HEK293 (cell line): Measurements from ENCODE around the gene PGP.

Source experiments
- GLIS2 ChIP-seq: fragments of 450-650 bp; formaldehyde crosslinking; IDR thresholded peaks from 2 replicates; pipeline ENCODE4 v1.5.1; 2016; ENCODE audit warnings: missing biosample characterization, missing genetic modification characterization
- HOXD13 ChIP-seq: sonication (generic); formaldehyde crosslinking; IDR thresholded peaks from 2 replicates; pipeline ENCODE4 v1.8.0; 2022; ENCODE audit warnings: missing genetic modification reagents, borderline replicate concordance
- KLF8 ChIP-seq: fragments of 450-650 bp; formaldehyde crosslinking; IDR thresholded peaks from 2 replicates; pipeline ENCODE4 v1.5.1; 2016; ENCODE audit warnings: missing biosample characterization, missing genetic modification characterization
- SP7 ChIP-seq: fragments of 450-650 bp; formaldehyde crosslinking; IDR thresholded peaks from 2 replicates; pipeline ENCODE4 v1.5.1; 2016; ENCODE audit warnings: missing biosample characterization, missing genetic modification characterization
- YY1 ChIP-seq: fragments of 450-650 bp; formaldehyde crosslinking; IDR thresholded peaks from 2 replicates; pipeline ENCODE4 v1.5.1; 2018; ENCODE audit warnings: missing biosample characterization, missing genetic modification characterization
- YY2 ChIP-seq: fragments of 450-650 bp; formaldehyde crosslinking; IDR thresholded peaks from 2 replicates; pipeline ENCODE4 v1.5.1; 2016; ENCODE audit warnings: missing biosample characterization, missing genetic modification characterization
- ZFP37 ChIP-seq: fragments of 450-650 bp; formaldehyde crosslinking; IDR thresholded peaks from 2 replicates; pipeline ENCODE4 v1.5.1; 2016; ENCODE audit warnings: missing biosample characterization, missing genetic modification characterization
- ZNF112 ChIP-seq: fragments of 450-650 bp; formaldehyde crosslinking; IDR thresholded peaks from 2 replicates; pipeline ENCODE4 v1.5.0; 2017; ENCODE audit warnings: missing biosample characterization, missing genetic modification characterization
- ZNF121 ChIP-seq: fragments of 450-650 bp; formaldehyde crosslinking; IDR thresholded peaks from 2 replicates; pipeline ENCODE4 v1.5.1; 2016; ENCODE audit warnings: missing biosample characterization, missing genetic modification characterization
- ZNF140 ChIP-seq: fragments of 450-650 bp; formaldehyde crosslinking; IDR thresholded peaks from 2 replicates; pipeline ENCODE4 v1.5.1; 2016; ENCODE audit warnings: missing biosample characterization, missing genetic modification characterization
- ZNF514 ChIP-seq: fragments of 450-650 bp; formaldehyde crosslinking; IDR thresholded peaks from 2 replicates; pipeline ENCODE4 v1.5.1; 2016; ENCODE audit warnings: missing biosample characterization, missing genetic modification characterization
- ZNF561 ChIP-seq: fragments of 450-650 bp; IDR thresholded peaks from 2 replicates; pipeline ENCODE4 v1.5.1; 2018; ENCODE audit warnings: missing biosample characterization, missing genetic modification characterization, borderline replicate concordance
- ZNF610 ChIP-seq: fragments of 450-650 bp; formaldehyde crosslinking; IDR thresholded peaks from 2 replicates; pipeline ENCODE4 v1.5.1; 2016; ENCODE audit warnings: missing biosample characterization, missing genetic modification characterization, borderline replicate concordance
- ZNF629 ChIP-seq: fragments of 450-650 bp; formaldehyde crosslinking; IDR thresholded peaks from 2 replicates; pipeline ENCODE4 v1.5.1; 2017; ENCODE audit warnings: missing biosample characterization, missing genetic modification characterization
- ZSCAN30 ChIP-seq: fragments of 450-650 bp; IDR thresholded peaks from 2 replicates; pipeline ENCODE4 v1.5.1; 2018; ENCODE audit warnings: missing biosample characterization, mild to moderate bottlenecking, missing genetic modification characterization, moderate library complexity
- TF ChIP-seq, protein P1 (sequence below): fragments of 450-650 bp; formaldehyde crosslinking; IDR thresholded peaks from 2 replicates; pipeline ENCODE4 v1.5.1; 2016; ENCODE audit warnings: missing biosample characterization, missing genetic modification characterization
- TF ChIP-seq, protein P2 (sequence below): fragments of 450-650 bp; formaldehyde crosslinking; IDR thresholded peaks from 2 replicates; pipeline ENCODE4 v1.5.1; 2016; ENCODE audit warnings: missing biosample characterization, missing genetic modification characterization
- TF ChIP-seq, protein P3 (sequence below): fragments of 450-650 bp; formaldehyde crosslinking; IDR thresholded peaks from 2 replicates; pipeline ENCODE4 v1.5.1; 2016; ENCODE audit warnings: missing biosample characterization, missing genetic modification characterization
- TF ChIP-seq, protein P4 (sequence below): fragments of 450-650 bp; formaldehyde crosslinking; IDR thresholded peaks from 2 replicates; pipeline ENCODE4 v1.5.1; 2016; ENCODE audit warnings: missing biosample characterization, missing genetic modification characterization
- TF ChIP-seq, protein P5 (sequence below): fragments of 450-650 bp; formaldehyde crosslinking; IDR thresholded peaks from 2 replicates; pipeline ENCODE4 v1.5.1; 2016; ENCODE audit warnings: missing biosample characterization, missing genetic modification characterization
- TF ChIP-seq, protein P6 (sequence below): fragments of 450-650 bp; formaldehyde crosslinking; IDR thresholded peaks from 2 replicates; pipeline ENCODE4 v1.5.1; 2016; ENCODE audit warnings: missing biosample characterization, missing genetic modification characterization, borderline replicate concordance
- TF ChIP-seq, protein P7 (sequence below): fragments of 450-650 bp; formaldehyde crosslinking; IDR thresholded peaks from 2 replicates; pipeline ENCODE4 v1.5.1; 2017; ENCODE audit warnings: missing biosample characterization, missing genetic modification characterization

The PGP gene

DNA sequence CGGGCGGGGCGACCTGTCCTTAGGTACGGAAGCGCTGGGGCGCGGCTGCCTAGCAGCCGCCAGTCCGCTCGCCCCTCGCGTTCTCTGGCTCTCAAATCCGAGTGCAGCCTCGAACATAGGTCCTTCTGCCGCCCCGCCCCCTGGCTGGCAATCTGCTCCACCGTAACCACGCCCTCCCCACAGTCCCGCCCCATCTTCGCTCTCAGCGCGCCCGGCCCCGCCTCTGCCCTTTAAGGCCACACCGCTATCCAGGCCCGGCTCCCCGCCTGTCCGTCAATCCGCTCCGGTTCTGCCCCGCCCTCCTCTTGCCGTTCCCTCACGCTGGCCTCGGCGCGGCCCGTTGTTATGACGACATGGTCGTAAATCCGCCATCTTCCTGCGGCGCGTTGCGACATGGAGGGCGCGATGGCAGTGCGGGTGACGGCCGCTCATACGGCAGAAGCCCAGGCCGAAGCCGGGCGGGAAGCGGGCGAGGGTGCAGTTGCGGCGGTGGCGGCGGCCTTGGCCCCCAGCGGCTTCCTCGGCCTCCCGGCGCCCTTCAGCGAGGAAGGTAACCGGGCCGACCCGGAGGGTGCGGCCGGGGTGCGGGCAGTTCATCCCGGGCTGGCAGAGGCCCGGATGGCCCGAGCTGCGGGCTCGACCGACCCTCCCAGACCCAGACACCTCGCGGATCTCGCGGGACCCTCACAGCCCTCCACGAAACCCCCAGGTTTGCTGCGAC, 8.7 kb upstream of the PGP start, which contains the start of gene E4F1 (continued):
- TF ChIP-seq, protein P1, sequence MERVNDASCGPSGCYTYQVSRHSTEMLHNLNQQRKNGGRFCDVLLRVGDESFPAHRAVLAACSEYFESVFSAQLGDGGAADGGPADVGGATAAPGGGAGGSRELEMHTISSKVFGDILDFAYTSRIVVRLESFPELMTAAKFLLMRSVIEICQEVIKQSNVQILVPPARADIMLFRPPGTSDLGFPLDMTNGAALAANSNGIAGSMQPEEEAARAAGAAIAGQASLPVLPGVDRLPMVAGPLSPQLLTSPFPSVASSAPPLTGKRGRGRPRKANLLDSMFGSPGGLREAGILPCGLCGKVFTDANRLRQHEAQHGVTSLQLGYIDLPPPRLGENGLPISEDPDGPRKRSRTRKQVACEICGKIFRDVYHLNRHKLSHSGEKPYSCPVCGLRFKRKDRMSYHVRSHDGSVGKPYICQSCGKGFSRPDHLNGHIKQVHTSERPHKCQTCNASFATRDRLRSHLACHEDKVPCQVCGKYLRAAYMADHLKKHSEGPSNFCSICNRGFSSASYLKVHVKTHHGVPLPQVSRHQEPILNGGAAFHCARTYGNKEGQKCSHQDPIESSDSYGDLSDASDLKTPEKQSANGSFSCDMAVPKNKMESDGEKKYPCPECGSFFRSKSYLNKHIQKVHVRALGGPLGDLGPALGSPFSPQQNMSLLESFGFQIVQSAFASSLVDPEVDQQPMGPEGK (tag by site-specific recombination), result peak; percentile 59
- TF ChIP-seq YY2 (peak; percentile 95), ZNF610 (tag by site-specific recombination) (peak; percentile 75; the same call in 1 of the 2 replicates), YY1 (tag by site-specific recombination) (peak; percentile 92), SP7 (peak; percentile 87), ZNF121 (no peak), ZSCAN30 (tag by site-specific recombination) (peak; percentile 82), ZNF140 (tag by site-specific recombination) (no peak), ZFP37 (peak; percentile 89; the same call in 1 of the 2 replicates), ZNF629 (tag by site-specific recombination) (peak; percentile 92), ZNF112 (tag by site-specific recombination) (no peak), ZNF514 (no peak), GLIS2 (peak; percentile 72; the same call in 1 of the 2 replicates), KLF8 (tag by site-specific recombination) (peak; percentile 87), HOXD13 (CRISPR knock-in tag) (peak; percentile 96), ZNF561 (tag by site-specific recombination) (peak; percentile 82; the same call in 1 of the 2 replicates)
- TF ChIP-seq, protein P2, sequence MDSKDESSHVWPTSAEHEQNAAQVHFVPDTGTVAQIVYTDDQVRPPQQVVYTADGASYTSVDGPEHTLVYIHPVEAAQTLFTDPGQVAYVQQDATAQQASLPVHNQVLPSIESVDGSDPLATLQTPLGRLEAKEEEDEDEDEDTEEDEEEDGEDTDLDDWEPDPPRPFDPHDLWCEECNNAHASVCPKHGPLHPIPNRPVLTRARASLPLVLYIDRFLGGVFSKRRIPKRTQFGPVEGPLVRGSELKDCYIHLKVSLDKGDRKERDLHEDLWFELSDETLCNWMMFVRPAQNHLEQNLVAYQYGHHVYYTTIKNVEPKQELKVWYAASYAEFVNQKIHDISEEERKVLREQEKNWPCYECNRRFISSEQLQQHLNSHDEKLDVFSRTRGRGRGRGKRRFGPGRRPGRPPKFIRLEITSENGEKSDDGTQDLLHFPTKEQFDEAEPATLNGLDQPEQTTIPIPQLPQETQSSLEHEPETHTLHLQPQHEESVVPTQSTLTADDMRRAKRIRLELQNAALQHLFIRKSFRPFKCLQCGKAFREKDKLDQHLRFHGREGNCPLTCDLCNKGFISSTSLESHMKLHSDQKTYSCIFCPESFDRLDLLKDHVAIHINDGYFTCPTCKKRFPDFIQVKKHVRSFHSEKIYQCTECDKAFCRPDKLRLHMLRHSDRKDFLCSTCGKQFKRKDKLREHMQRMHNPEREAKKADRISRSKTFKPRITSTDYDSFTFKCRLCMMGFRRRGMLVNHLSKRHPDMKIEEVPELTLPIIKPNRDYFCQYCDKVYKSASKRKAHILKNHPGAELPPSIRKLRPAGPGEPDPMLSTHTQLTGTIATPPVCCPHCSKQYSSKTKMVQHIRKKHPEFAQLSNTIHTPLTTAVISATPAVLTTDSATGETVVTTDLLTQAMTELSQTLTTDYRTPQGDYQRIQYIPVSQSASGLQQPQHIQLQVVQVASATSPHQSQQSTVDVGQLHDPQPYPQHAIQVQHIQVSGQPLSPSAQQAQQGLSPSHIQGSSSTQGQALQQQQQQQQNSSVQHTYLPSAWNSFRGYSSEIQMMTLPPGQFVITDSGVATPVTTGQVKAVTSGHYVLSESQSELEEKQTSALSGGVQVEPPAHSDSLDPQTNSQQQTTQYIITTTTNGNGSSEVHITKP, result peak; percentile 61
- TF ChIP-seq, protein P3, sequence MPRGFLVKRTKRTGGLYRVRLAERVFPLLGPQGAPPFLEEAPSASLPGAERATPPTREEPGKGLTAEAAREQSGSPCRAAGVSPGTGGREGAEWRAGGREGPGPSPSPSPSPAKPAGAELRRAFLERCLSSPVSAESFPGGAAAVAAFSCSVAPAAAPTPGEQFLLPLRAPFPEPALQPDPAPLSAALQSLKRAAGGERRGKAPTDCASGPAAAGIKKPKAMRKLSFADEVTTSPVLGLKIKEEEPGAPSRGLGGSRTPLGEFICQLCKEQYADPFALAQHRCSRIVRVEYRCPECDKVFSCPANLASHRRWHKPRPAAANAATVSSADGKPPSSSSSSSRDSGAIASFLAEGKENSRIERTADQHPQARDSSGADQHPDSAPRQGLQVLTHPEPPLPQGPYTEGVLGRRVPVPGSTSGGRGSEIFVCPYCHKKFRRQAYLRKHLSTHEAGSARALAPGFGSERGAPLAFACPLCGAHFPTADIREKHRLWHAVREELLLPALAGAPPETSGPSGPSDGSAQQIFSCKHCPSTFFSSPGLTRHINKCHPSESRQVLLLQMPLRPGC (tag by site-specific recombination), result peak; percentile 78
- TF ChIP-seq, protein P4, sequence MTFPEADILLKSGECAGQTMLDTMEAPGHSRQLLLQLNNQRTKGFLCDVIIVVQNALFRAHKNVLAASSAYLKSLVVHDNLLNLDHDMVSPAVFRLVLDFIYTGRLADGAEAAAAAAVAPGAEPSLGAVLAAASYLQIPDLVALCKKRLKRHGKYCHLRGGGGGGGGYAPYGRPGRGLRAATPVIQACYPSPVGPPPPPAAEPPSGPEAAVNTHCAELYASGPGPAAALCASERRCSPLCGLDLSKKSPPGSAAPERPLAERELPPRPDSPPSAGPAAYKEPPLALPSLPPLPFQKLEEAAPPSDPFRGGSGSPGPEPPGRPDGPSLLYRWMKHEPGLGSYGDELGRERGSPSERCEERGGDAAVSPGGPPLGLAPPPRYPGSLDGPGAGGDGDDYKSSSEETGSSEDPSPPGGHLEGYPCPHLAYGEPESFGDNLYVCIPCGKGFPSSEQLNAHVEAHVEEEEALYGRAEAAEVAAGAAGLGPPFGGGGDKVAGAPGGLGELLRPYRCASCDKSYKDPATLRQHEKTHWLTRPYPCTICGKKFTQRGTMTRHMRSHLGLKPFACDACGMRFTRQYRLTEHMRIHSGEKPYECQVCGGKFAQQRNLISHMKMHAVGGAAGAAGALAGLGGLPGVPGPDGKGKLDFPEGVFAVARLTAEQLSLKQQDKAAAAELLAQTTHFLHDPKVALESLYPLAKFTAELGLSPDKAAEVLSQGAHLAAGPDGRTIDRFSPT (tag by site-specific recombination), result peak; percentile 84
- TF ChIP-seq, protein P5, sequence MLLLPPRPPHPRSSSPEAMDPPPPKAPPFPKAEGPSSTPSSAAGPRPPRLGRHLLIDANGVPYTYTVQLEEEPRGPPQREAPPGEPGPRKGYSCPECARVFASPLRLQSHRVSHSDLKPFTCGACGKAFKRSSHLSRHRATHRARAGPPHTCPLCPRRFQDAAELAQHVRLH (tag by site-specific recombination), result peak; percentile 50; the same call in 1 of the 2 replicates
- TF ChIP-seq, protein P6, sequence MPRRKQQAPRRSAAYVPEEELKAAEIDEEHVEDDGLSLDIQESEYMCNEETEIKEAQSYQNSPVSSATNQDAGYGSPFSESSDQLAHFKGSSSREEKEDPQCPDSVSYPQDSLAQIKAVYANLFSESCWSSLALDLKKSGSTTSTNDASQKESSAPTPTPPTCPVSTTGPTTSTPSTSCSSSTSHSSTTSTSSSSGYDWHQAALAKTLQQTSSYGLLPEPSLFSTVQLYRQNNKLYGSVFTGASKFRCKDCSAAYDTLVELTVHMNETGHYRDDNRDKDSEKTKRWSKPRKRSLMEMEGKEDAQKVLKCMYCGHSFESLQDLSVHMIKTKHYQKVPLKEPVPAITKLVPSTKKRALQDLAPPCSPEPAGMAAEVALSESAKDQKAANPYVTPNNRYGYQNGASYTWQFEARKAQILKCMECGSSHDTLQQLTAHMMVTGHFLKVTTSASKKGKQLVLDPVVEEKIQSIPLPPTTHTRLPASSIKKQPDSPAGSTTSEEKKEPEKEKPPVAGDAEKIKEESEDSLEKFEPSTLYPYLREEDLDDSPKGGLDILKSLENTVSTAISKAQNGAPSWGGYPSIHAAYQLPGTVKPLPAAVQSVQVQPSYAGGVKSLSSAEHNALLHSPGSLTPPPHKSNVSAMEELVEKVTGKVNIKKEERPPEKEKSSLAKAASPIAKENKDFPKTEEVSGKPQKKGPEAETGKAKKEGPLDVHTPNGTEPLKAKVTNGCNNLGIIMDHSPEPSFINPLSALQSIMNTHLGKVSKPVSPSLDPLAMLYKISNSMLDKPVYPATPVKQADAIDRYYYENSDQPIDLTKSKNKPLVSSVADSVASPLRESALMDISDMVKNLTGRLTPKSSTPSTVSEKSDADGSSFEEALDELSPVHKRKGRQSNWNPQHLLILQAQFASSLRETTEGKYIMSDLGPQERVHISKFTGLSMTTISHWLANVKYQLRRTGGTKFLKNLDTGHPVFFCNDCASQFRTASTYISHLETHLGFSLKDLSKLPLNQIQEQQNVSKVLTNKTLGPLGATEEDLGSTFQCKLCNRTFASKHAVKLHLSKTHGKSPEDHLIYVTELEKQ, result peak; percentile 35; the same call in 1 of the 2 replicates
- TF ChIP-seq, protein P7, sequence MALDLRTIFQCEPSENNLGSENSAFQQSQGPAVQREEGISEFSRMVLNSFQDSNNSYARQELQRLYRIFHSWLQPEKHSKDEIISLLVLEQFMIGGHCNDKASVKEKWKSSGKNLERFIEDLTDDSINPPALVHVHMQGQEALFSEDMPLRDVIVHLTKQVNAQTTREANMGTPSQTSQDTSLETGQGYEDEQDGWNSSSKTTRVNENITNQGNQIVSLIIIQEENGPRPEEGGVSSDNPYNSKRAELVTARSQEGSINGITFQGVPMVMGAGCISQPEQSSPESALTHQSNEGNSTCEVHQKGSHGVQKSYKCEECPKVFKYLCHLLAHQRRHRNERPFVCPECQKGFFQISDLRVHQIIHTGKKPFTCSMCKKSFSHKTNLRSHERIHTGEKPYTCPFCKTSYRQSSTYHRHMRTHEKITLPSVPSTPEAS (tag by site-specific recombination), result no peak
